HEK293 (cell line): Measurements from ENCODE around the gene MDM2.

Source experiments
- ZNF354C ChIP-seq: fragments of 450-650 bp; formaldehyde crosslinking; IDR thresholded peaks from 2 replicates; pipeline ENCODE4 v1.5.1; 2016; ENCODE audit warnings: missing biosample characterization, missing genetic modification characterization, low read depth, borderline replicate concordance
- ZNF518A ChIP-seq: fragments of 450-650 bp; formaldehyde crosslinking; conservative IDR thresholded peaks from 2 replicates; pipeline ENCODE4 v1.5.1; 2016; ENCODE audit warnings: low read depth, missing biosample characterization, missing genetic modification characterization
- ZNF571 ChIP-seq: fragments of 450-650 bp; formaldehyde crosslinking; IDR thresholded peaks from 2 replicates; pipeline ENCODE4 v1.5.0; 2017; ENCODE audit warnings: missing biosample characterization, missing genetic modification characterization
- ZNF580 ChIP-seq: fragments of 450-650 bp; formaldehyde crosslinking; IDR thresholded peaks from 2 replicates; pipeline ENCODE4 v1.5.1; 2016; ENCODE audit warnings: missing biosample characterization, missing genetic modification characterization
- ZSCAN18 ChIP-seq: fragments of 450-650 bp; formaldehyde crosslinking; IDR thresholded peaks from 2 replicates; pipeline ENCODE4 v1.5.1; 2016; ENCODE audit warnings: missing biosample characterization, missing genetic modification characterization

Gene MDM2

GRCh38 chr12:68900241-68900640 lies 92.3 kb downstream of the MDM2 start (continued):
- no peak for TF ChIP-seq ZSCAN18 (tag by site-specific recombination)
- no peak for TF ChIP-seq ZNF354C (tag by site-specific recombination)
- no peak for TF ChIP-seq ZNF518A (tag by site-specific recombination)
- no peak for TF ChIP-seq ZNF580
- TF ChIP-seq ZNF571 (tag by site-specific recombination), result no peak
